Liver (tissue), 9 donors: Measurements from ENCODE around the gene FIBCD1. TPM values are rescaled to one million over a fixed set of nuclear protein-coding genes. Genes with fewer than 3 reads are reported as not detected.

Experiments used
- DNase-seq: peaks from one replicate; pipeline ENCODE4 v3.0.0-alpha.2; 2017; ENCODE audit warnings: low spot score
- H3K27ac ChIP-seq, 2 donors: one replicate each; pipeline ENCODE4 v1.7.0; 2013; ENCODE audit warnings: inconsistent platforms in 2 of 2, low read length in 2 of 2, control low read depth in 1 of 2, low read depth in 1 of 2, mild to moderate bottlenecking in 1 of 2
- H3K27me3 ChIP-seq, 4 donors: one replicate each; pipeline versions ENCODE4 v1.6.1 to v1.7.0; 2013; ENCODE audit warnings: low read length in 3 of 4, inconsistent platforms in 1 of 4, mild to moderate bottlenecking in 1 of 4, moderate library complexity in 1 of 4; ENCODE audit not compliant: control insufficient read depth in 4 of 4, insufficient read depth in 4 of 4
- H3K36me3 ChIP-seq, 4 donors: one replicate each; pipeline versions ENCODE4 v1.6.1 to v1.7.0; 2013; ENCODE audit warnings: low read length in 3 of 4, mild to moderate bottlenecking in 3 of 4, low read depth in 1 of 4, moderate library complexity in 1 of 4; ENCODE audit not compliant: control insufficient read depth in 4 of 4, insufficient read depth in 3 of 4
- H3K4me1 ChIP-seq, 4 donors: one replicate each; pipeline versions ENCODE4 v1.6.1 to v1.7.0; 2013; ENCODE audit warnings: low read length in 3 of 4, mild to moderate bottlenecking in 3 of 4, moderate library complexity in 1 of 4; ENCODE audit not compliant: control insufficient read depth in 4 of 4, insufficient read depth in 4 of 4
- H3K4me3 ChIP-seq, 3 donors: one replicate each; pipeline versions ENCODE4 v1.6.1 to v1.7.0; 2013; ENCODE audit warnings: low read length in 3 of 3, control low read depth in 1 of 3, low read depth in 1 of 3, mild to moderate bottlenecking in 1 of 3
- H3K9ac ChIP-seq, 2 donors: one replicate each; pipeline ENCODE4 v1.7.0; 2013; ENCODE audit warnings: low read length in 2 of 2, mild to moderate bottlenecking in 2 of 2, moderate library complexity in 2 of 2, control low read depth in 1 of 2, low read depth in 1 of 2
- H3K9me3 ChIP-seq, 4 donors: one replicate each; pipeline versions ENCODE4 v1.6.1 to v1.7.0; 2013; ENCODE audit warnings: low read length in 3 of 4; ENCODE audit not compliant: control insufficient read depth in 4 of 4
- ATF3 ChIP-seq: IDR thresholded peaks from 2 replicates; pipeline ENCODE4 v1.6.1; 2016; ENCODE audit warnings: antibody characterized with exemption
- CTCF ChIP-seq: fragments of 150-350 bp; IDR thresholded peaks from 2 replicates; pipeline ENCODE4 v1.5.1; 2017; ENCODE audit warnings: improper control_type of control experiment, low read depth, low read length; ENCODE audit not compliant: missing input control
- FOXA1 ChIP-seq: IDR thresholded peaks from 2 replicates; pipeline ENCODE4 v1.6.1; 2016; ENCODE audit warnings: antibody characterized with exemption
- FOXA2 ChIP-seq: IDR thresholded peaks from 2 replicates; pipeline ENCODE4 v1.6.1; 2016; ENCODE audit warnings: antibody characterized with exemption
- GABPA ChIP-seq, 2 donors: IDR thresholded peaks in 1 of 2; conservative IDR thresholded peaks in 1 of 2; 2 replicates each; pipeline ENCODE4 v1.6.1; 2016; ENCODE audit warnings: antibody characterized with exemption in 2 of 2, mild to moderate bottlenecking in 1 of 2, moderate library complexity in 1 of 2
- HNF4A ChIP-seq, 2 donors: conservative IDR thresholded peaks; 2 replicates each; pipeline ENCODE4 v1.6.1; 2016; ENCODE audit warnings: antibody characterized with exemption in 2 of 2, mild to moderate bottlenecking in 2 of 2
- JUND ChIP-seq, 2 donors: IDR thresholded peaks; 2 replicates each; pipeline ENCODE4 v1.6.1; 2016; ENCODE audit warnings: antibody characterized with exemption in 2 of 2
- RAD21 ChIP-seq, 2 donors: IDR thresholded peaks; 2 replicates each; pipeline ENCODE4 v1.6.1; 2016; ENCODE audit warnings: antibody characterized with exemption in 2 of 2, mild to moderate bottlenecking in 2 of 2
- REST ChIP-seq: IDR thresholded peaks from 2 replicates; pipeline ENCODE4 v1.6.1; 2016; ENCODE audit warnings: antibody characterized with exemption, mild to moderate bottlenecking
- RXRA ChIP-seq, 2 donors: IDR thresholded peaks; 2 replicates each; pipeline ENCODE4 v1.6.1; 2017 to 2018; ENCODE audit warnings: antibody characterized with exemption in 2 of 2, mild to moderate bottlenecking in 1 of 2
- SP1 ChIP-seq: IDR thresholded peaks from 2 replicates; pipeline ENCODE4 v1.6.1; 2018; ENCODE audit warnings: antibody characterized with exemption, mild to moderate bottlenecking
- TAF1 ChIP-seq: conservative IDR thresholded peaks from 2 replicates; pipeline ENCODE4 v1.6.1; 2016; ENCODE audit warnings: antibody characterized with exemption, mild to moderate bottlenecking
- YY1 ChIP-seq: IDR thresholded peaks from 2 replicates; pipeline ENCODE4 v1.6.1; 2016; ENCODE audit warnings: antibody characterized with exemption, mild to moderate bottlenecking
- ZBTB33 ChIP-seq: IDR thresholded peaks from 2 replicates; pipeline ENCODE4 v1.6.1; 2016; ENCODE audit warnings: antibody characterized with exemption
- WGBS: extraction: QIAGEN DNeasy Blood & Tissue Kit; methylation state at CpG from one replicate; pipeline ENCODE4 v1.1.7; 2013; 5-methylcytosine and 5-hydroxymethylcytosine counted together
- polyA plus RNA-seq, 2 donors: library from polyadenylated mRNA; stranded (reverse) in 1 of 2; unstranded in 1 of 2; fragments of 200-250 nt in 1 of 2; fragments of >200 nt in 1 of 2; fragmentation: Nextera tagmentation in 1 of 2; extraction: Ambion mirVana in 1 of 2; gene quantifications; one replicate each; pipeline versions ENCODE4 v1.2.1 to v1.2.3, GENCODE V29; 2013 to 2015
- total RNA-seq, 2 donors: library from RNA; depleted of rRNA; stranded (reverse); fragments of >200 nt; gene quantifications; one replicate each; pipeline ENCODE4 v1.2.3, GENCODE V29; 2014
- donor health status: healthy.
- donor health status: healthy.
- donor health status: healthy.
- donor health status: healthy.
- donor health status: healthy.

Gene FIBCD1
- total and polyA plus RNA-seq, 4 donors = not detected

- H3K27me3 ChIP-seq = no peaks in the 10 kb centered on the region
- no peak overlapping the region for H3K9ac ChIP-seq
- no peaks in the 10 kb centered on the region for H3K9me3 ChIP-seq
- 68% methylated on average over 34 of the region's 34 CpGs for WGBS
- H3K4me3 ChIP-seq = no peak overlapping the region
- TF ChIP-seq SP1 = no peak
- TF ChIP-seq GABPA (IDR thresholded peaks at IDR 0.05 in 1 of 2, conservative IDR thresholded peaks at IDR 0.05 in 1 of 2) = no peak
- no peak for TF ChIP-seq JUND (IDR thresholded peaks at IDR 0.05)
- peak; percentile 30 for TF ChIP-seq CTCF
- no peak for TF ChIP-seq ATF3
- H3K4me1 ChIP-seq = no peaks in the 10 kb centered on the region
- H3K36me3 ChIP-seq = peaks cover 0 to 11% (median under 1%) of the 10 kb centered on the region in 4 donors
- H3K27ac ChIP-seq = no peak overlapping the region
- DNase-seq = no peak
These were observed 45.5 kb downstream of the FIBCD1 start for GRCh38 chr9:130893341-130894101.

GRCh38 chr9:130892477-130893304 lies 46.4 kb downstream of the FIBCD1 start:
- no peak overlapping the region for H3K9ac ChIP-seq
- no peak for DNase-seq
- no peaks in the 10 kb centered on the region for H3K9me3 ChIP-seq
- no peaks in the 10 kb centered on the region for H3K4me1 ChIP-seq
- TF ChIP-seq YY1 = no peak
- TF ChIP-seq FOXA2 = no peak
- no peak for TF ChIP-seq FOXA1
- TF ChIP-seq JUND (IDR thresholded peaks at IDR 0.05) = no peak
- TF ChIP-seq GABPA (IDR thresholded peaks at IDR 0.05 in 1 of 2, conservative IDR thresholded peaks at IDR 0.05 in 1 of 2) = no peak
- no peak for TF ChIP-seq RXRA (IDR thresholded peaks at IDR 0.05)
- no peak overlapping the region for H3K27ac ChIP-seq
- no peaks in the 10 kb centered on the region for H3K27me3 ChIP-seq
- peaks cover 0 to 19% (median 2%) of the 10 kb centered on the region in 4 donors for H3K36me3 ChIP-seq
- no peak overlapping the region for H3K4me3 ChIP-seq
- WGBS = 92% methylated on average over 24 of the region's 24 CpGs

GRCh38 chr9:130891688-130892476 lies 47.2 kb downstream of the FIBCD1 start:
- Histone ChIP-seq H3K9me3 (no peaks in the 10 kb centered on the region), H3K27me3 (no peaks in the 10 kb centered on the region), H3K4me1 (no peaks in the 10 kb centered on the region), H3K9ac (no peak overlapping the region), H3K36me3 (peaks cover 0 to 26% (median 4%) of the 10 kb centered on the region in 4 donors), H3K4me3 (no peak overlapping the region), H3K27ac (no peak overlapping the region)
- no peak for DNase-seq
- 92% methylated on average over 18 of the region's 18 CpGs for WGBS
- no peak for TF ChIP-seq GABPA (IDR thresholded peaks at IDR 0.05 in 1 of 2, conservative IDR thresholded peaks at IDR 0.05 in 1 of 2)
- TF ChIP-seq TAF1 = no peak
- no peak for TF ChIP-seq RAD21 (IDR thresholded peaks at IDR 0.05)
- TF ChIP-seq HNF4A (conservative IDR thresholded peaks at IDR 0.05) = no peak
- TF ChIP-seq JUND (IDR thresholded peaks at IDR 0.05) = no peak
- TF ChIP-seq SP1 = no peak
- TF ChIP-seq FOXA1 = no peak
- no peak for TF ChIP-seq ZBTB33
- TF ChIP-seq ATF3 = no peak
- TF ChIP-seq FOXA2 = no peak
- no peak for TF ChIP-seq REST
- TF ChIP-seq YY1 = no peak
